Endothelial cell of umbilical vein (primary cell): Measurements from ENCODE around the gene LLPH.

Source experiments
- CTCF ChIP-seq, 2 donors: IDR thresholded peaks; 1 replicate in 1 of 2; 2 replicates in 1 of 2; pipeline ENCODE4 v1.5.1; 2011; ENCODE audit warnings: low read length in 2 of 2, mild to moderate bottlenecking in 2 of 2, moderate library complexity in 2 of 2, control low read depth in 1 of 2, inconsistent platforms in 1 of 2, low read depth in 1 of 2; ENCODE audit not compliant: insufficient read depth in 1 of 2; ENCODE audit errors: extremely low read depth in 1 of 2
- EZH2 ChIP-seq: IDR thresholded peaks from 2 replicates; pipeline ENCODE4 v1.6.1; 2012; ENCODE audit warnings: borderline replicate concordance, low read depth, mild to moderate bottlenecking, moderate library complexity, low read length, inconsistent platforms; ENCODE audit not compliant: severe bottlenecking
- JUN ChIP-seq: IDR thresholded peaks from 2 replicates; pipeline ENCODE4 v1.6.1; 2011; ENCODE audit warnings: borderline replicate concordance, low read depth; ENCODE audit not compliant: insufficient read length, insufficient read depth
- MAX ChIP-seq: IDR thresholded peaks from 2 replicates; pipeline ENCODE4 v1.6.1; 2011; ENCODE audit not compliant: insufficient read depth, insufficient read length
- POLR2A ChIP-seq: IDR thresholded peaks from 2 replicates; pipeline ENCODE4 v1.6.1; 2012; ENCODE audit warnings: low read depth, mild to moderate bottlenecking, control low read depth, low read length
- POLR2AphosphoS5 ChIP-seq: IDR thresholded peaks from 2 replicates; pipeline ENCODE4 v1.6.1; 2012; ENCODE audit warnings: low read depth, mild to moderate bottlenecking, control low read depth, low read length, moderate library complexity; ENCODE audit not compliant: insufficient read depth

GRCh38 chr12:66166561-66166960, 36.0 kb upstream of the LLPH start:
- TF ChIP-seq CTCF (IDR thresholded peaks at IDR 0.05; ENCODE audit: extremely low read depth in 1 of 2, insufficient read depth in 1 of 2, low read depth in 1 of 2, low read length in 2 of 2) (no peak), EZH2 (no peak), POLR2A (no peak), JUN (no peak), MAX (no peak), POLR2AphosphoS5 (no peak)
